Measurements from ENCODE around the gene CRMP1.
"Not testable (repeated sequence)": the region's sequence is repeated elsewhere in the genome, so short reads cannot be mapped to it uniquely, and the experiment has no call there.

Gene CRMP1

GRCh38 chr4:5839751-5840674 is 52.9 kb downstream of the CRMP1 start:
- no peak for DNase-seq (ENCODE audit: low read depth)
- TF ChIP-seq CTCF (IDR thresholded peaks at IDR 0.05; ENCODE audit: control insufficient read depth, insufficient read depth, low read depth, low read length, missing control alignments), result no peak
- no peak overlapping the region for H3K4me3 ChIP-seq (ENCODE audit: control insufficient read depth, low read depth, low read length)

GRCh38 chr4:5839332-5839731 is 53.6 kb downstream of the CRMP1 start:
- DNase-seq (ENCODE audit: low read depth), result no peak
- no peak for TF ChIP-seq CTCF (IDR thresholded peaks at IDR 0.05; ENCODE audit: control insufficient read depth, insufficient read depth, low read depth, low read length, missing control alignments)

GRCh38 chr4:5837483-5837882 is 55.4 kb downstream of the CRMP1 start:
- H3K4me3 ChIP-seq (ENCODE audit: control insufficient read depth, low read depth, low read length); DNase-seq (ENCODE audit: low read depth): not testable (repeated sequence)

More at GRCh38 chr4:5839332-5839731, 53.6 kb downstream of the CRMP1 start:
- no peak overlapping the region for H3K4me3 ChIP-seq (ENCODE audit: control insufficient read depth, low read depth, low read length)

GRCh38 chr4:5836943-5837342 is 55.9 kb downstream of the CRMP1 start:
- no peak for TF ChIP-seq CTCF (IDR thresholded peaks at IDR 0.05; ENCODE audit: control insufficient read depth, insufficient read depth, low read depth, low read length, missing control alignments)
- H3K4me3 ChIP-seq (ENCODE audit: control insufficient read depth, low read depth, low read length), result no peak overlapping the region
- no peak for DNase-seq (ENCODE audit: low read depth)

- TF ChIP-seq CTCF (IDR thresholded peaks at IDR 0.05; ENCODE audit: control insufficient read depth, insufficient read depth, low read depth, low read length, missing control alignments), result no peak
- DNase-seq (ENCODE audit: low read depth), result no peak
- no peak overlapping the region for H3K4me3 ChIP-seq (ENCODE audit: control insufficient read depth, low read depth, low read length)
Measured at GRCh38 chr4:5828005-5828391, 64.9 kb downstream of the CRMP1 start.

GRCh38 chr4:5827108-5828004 is 65.5 kb downstream of the CRMP1 start:
- no peak for DNase-seq (ENCODE audit: low read depth)
- no peak for TF ChIP-seq CTCF (IDR thresholded peaks at IDR 0.05; ENCODE audit: control insufficient read depth, insufficient read depth, low read depth, low read length, missing control alignments)
- H3K4me3 ChIP-seq (ENCODE audit: control insufficient read depth, low read depth, low read length), result no peak overlapping the region
